Fibroblast of upper back skin (primary cell): ENCODE measurements around the gene ANP32B.
"Not testable (repeated sequence)": the region's sequence is repeated elsewhere in the genome, so short reads cannot be mapped to it uniquely, and the experiment has no call there.

Experiments
- DNase-seq: peaks from one replicate; pipeline ENCODE4 v3.0.0-alpha.2; 2013

The ANP32B gene

DNA sequence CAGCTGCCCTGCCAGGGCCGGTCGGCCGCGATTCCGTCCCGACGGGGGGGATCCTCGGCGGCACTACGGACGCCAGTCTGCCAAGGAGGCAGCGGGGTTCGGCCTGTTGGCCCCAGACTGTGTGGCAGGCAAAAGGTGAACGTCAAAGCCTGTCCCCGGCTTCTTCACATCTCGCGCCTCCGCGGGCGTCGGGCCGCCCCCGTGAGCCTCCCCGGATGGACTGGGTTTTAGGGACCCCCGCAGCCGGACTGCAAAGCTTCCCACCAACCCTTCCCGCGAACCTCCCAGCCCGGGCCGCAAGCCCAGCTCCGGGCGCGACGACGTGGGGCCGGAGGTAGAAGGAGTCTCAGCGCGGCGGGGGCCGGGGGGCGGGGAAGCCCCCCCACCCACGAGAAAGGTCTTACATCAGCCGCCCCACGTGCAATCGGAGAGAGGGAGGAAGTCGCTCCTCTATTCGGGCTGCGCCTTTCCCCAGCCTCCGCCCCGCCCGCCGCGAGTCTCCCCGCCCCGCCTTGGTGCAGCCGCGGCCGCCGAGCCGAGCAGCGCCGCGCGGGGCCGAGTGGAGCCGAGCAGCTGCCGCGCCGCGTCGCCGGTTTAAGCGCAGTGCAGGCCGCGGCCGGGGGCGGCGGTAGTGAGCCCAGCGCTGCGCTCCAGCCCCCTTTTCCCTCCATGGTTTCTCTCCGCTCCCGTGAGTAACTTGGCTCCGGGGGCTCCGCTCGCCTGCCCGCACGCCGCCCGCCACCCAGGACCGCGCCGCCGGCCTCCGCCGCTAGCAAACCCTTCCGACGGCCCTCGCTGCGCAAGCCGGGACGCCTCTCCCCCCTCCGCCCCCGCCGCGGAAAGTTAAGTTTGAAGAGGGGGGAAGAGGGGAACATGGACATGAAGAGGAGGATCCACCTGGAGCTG lies at the start of gene ANP32B:
ANP32B (plus strand) TSS at position 659 of the 906 bp plus-strand sequence; CDS start at position 874, 215 bp downstream.
- peak; percentile 95 for DNase-seq

DNA sequence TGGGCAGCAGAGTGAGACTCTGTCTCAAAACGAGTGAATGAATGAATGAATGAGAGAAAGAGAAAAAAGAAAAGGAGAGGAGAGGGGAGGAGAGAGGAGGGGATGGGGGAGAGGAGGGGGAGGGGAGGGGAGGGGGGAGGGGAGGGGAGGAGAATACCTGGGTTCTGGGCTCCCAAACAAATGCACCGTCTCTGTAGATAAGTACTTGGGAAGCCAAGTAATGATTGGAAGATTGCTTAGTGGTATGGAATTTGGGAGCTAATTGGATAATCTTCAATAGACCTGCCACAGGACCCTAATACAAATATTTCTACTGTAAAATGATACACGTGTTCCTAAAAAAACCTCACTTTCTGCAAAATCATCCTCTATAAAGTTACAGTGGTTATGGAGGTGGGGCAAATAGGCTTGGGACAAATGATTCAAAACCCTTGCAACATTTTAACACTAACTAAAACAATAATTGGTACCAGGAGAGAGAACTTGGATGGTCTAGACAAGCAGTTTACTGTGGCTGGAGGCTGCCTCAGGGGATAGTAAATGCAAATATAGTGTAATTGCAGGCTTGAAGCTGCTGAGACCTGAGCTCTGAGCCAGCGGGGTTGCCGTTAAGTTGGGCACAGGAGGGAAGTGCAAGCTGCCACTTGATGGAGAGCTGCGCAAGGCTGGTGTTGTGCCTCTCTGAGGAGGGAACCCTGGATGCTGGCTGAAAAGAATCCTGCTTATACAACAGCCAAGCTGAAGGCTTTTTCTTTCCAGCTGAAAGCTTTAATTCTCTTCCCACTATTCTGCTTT lies 48.6 kb upstream of the ANP32B start:
- DNase-seq, result no peak

DNA sequence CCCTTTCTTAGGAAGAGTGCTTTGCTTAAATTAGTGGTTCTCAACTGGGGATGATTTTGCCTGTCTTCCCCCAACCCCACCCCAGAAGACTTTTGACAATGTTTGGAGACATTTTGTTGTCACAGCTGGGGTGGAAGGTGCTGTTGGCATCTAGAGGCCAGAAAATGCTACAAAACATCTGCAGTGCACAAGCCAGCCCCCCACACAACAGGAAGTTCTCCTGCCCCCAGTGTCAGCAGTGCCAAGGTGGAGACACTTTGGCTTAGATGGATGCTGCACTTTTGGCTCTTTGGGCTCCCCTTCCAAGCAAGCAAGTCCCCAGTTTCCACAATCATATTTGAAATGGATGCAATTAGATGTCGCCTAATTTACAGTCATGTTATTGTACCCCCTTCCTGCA lies 47.9 kb upstream of the ANP32B start:
- DNase-seq, result no peak

GRCh38 chr9:97936998-97937397 lies 46.1 kb upstream of the ANP32B start:
- DNase-seq, result no peak

- DNase-seq, result no peak
Measured at GRCh38 chr9:97938081-97938644, 45.0 kb upstream of the ANP32B start, which contains the start of gene HEMGN. HEMGN (minus strand) TSS chr9:97938172; CDS start chr9:97938136, 36 bp downstream.

DNA sequence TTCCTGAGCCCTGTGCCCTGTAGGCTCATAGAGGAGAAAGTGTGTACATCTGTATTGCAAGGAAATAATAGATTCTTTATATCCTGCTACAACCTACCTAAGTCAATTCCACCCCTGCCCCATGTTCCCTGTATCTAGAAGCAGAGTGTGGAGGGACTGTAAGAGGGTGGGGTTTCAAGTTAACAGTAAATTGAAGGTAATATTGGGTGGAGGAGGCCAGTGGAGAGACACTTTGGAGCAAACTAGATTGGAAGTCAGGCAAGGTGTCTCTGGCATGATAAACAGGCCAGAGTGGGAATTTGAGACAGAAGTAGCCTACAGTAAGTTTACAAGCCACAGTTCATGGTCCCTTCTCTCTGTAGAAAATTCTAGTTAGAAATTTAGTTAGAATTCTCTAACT lies 42.9 kb upstream of the ANP32B start:
- DNase-seq, result no peak

DNA sequence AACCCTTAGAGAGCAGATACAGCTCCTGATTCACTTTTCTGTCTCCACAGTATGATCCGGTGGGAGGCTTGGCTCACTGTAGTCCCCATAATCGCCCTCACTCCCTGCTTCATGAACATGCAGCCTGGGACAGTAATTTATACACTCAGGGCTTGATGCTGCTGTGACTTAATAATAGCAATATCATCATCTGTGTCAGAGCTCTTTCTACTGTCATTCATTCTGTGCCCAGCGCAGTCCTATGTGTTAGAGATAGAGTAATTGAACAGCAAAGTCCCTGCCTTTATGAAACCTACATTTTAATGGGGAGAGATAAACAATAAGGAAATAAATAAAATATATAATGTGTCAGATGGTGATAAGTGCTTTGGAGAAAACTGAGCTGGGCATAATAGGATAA lies 42.4 kb upstream of the ANP32B start:
- DNase-seq, result no peak

- DNase-seq, result no peak
Measured at GRCh38 chr9:97941323-97941722, 41.8 kb upstream of the ANP32B start.

DNA sequence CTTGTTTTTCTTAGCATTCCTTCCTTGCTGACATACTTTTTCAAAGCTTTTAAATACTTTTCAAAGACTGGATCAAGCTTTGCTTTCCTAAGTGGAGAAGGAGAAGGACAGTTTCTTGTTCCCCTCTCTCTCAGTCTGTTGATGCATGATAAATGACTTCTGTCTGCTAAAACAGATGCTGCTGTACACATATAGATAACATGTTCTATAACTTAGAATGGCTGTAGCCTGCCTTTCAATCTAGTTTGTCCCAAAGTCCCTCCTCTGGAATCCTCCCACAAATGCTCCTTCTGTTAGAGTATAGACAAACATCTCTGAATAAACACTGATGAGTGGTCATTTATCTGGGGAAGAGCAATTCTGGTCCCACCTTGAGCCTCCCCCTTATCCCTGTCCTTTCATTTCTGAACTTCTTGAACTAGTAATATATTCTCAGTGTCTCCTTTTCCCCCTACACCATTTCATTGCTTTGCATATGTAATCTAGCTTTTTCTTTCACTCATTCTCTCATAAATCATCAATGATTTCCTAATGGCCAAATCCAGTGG lies 39.8 kb upstream of the ANP32B start:
- DNase-seq, result no peak

- no peak for DNase-seq
Measured at GRCh38 chr9:97944612-97945011, 38.5 kb upstream of the ANP32B start.

GRCh38 chr9:97945470-97945869 lies 37.7 kb upstream of the ANP32B start:
- not testable (repeated sequence) for DNase-seq

- not testable (repeated sequence) for DNase-seq
Measured at GRCh38 chr9:97947094-97947493, 36.0 kb upstream of the ANP32B start.

DNA sequence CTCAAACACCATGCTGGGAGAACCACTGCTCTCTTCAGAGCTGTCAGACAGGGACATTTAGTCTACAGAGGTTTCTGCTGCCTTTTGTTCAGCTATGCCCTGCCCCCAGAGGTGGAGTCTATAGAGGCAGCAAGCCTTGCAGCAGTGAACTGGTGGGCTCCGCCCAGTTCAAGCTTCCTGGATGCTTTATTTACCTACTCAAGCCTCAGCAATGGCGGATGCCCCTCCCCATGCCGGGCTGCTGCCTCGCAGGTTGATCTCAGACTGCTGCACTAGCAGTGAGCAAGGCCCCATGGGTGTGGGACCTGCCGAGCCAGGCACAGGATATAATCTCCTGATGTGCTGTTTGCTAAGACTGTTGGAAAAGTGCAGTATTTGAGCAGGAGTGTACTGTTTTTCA lies 32.3 kb upstream of the ANP32B start:
- not testable (repeated sequence) for DNase-seq

GRCh38 chr9:97954550-97954989 lies 28.6 kb upstream of the ANP32B start:
- DNase-seq, result no peak

DNA sequence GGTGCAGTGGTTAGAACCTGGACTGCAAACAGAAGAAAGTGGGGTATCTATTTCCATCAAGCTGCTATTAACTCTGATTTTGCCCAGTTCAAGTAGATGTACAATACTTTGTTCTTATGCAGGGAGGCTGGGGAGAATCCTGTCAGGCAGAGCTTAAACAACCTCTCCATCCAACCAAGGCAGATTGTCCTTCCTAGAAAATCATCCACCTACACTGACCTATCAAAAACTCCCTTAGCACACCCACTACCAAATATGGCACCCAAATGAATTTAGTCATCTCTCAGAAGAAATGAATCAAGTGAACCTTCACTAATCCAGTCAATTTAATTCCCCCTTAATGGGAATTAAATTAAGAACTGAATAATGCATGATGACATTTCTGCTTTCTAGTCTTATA lies 26.8 kb upstream of the ANP32B start:
- no peak for DNase-seq

GRCh38 chr9:97958812-97959511 lies 24.2 kb upstream of the ANP32B start:
- DNase-seq, result no peak

GRCh38 chr9:97959585-97959984 lies 23.6 kb upstream of the ANP32B start:
- no peak for DNase-seq

- not testable (repeated sequence) for DNase-seq
Measured at GRCh38 chr9:97960678-97961328, 22.3 kb upstream of the ANP32B start.

DNA sequence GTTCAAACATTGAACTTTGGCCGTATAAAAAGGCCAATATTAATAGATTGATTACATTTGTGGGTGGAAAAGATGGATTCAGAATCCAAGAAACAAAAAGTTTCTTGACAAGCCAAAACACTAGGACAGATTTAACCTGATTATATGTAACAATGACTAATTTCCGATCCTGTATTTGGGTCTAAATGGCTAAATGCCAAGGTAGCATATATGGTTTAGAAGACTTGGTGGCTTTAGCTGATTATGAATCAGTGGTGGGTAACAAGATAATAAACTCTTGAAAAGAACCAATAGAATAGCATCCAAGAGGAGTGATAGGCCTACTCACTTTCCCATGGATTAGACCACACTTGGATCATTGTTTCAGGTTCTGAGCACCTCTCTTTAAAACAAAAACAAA lies 21.8 kb upstream of the ANP32B start:
- DNase-seq, result no peak

DNA sequence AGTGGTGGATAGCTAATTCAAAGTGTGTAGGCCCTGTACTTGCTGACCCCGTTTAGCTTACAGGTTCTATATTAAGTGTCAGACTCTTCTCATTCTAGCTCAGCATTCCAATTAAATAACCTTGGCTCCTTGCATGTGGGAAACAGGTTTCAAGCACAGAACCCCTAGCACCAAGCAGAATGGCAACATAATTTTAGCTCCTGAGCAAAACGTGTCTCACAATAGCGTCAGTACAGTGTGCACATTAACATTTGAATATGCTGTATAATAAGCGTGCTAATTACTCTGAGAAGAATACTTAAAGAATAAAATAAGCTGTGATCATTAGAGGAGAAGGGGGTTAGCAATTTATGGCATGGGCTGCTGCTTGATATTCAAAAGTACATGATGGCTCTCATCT lies 21.0 kb upstream of the ANP32B start:
- no peak for DNase-seq

- DNase-seq, result no peak
Measured at GRCh38 chr9:97962575-97962974, 20.6 kb upstream of the ANP32B start.

- DNase-seq, result no peak
Measured at GRCh38 chr9:97963232-97963631, 19.9 kb upstream of the ANP32B start.
